HG03039 (cell line): ENCODE measurements around the gene CYLC1.

Experiments
- ATAC-seq: cut with Tn5 transposase; IDR thresholded peaks from one replicate; pipeline ENCODE4 v1.9.1; 2021; ENCODE audit warnings: mild to moderate bottlenecking, moderate library complexity; ENCODE audit not compliant: unreplicated experiment

Gene CYLC1, protein sequence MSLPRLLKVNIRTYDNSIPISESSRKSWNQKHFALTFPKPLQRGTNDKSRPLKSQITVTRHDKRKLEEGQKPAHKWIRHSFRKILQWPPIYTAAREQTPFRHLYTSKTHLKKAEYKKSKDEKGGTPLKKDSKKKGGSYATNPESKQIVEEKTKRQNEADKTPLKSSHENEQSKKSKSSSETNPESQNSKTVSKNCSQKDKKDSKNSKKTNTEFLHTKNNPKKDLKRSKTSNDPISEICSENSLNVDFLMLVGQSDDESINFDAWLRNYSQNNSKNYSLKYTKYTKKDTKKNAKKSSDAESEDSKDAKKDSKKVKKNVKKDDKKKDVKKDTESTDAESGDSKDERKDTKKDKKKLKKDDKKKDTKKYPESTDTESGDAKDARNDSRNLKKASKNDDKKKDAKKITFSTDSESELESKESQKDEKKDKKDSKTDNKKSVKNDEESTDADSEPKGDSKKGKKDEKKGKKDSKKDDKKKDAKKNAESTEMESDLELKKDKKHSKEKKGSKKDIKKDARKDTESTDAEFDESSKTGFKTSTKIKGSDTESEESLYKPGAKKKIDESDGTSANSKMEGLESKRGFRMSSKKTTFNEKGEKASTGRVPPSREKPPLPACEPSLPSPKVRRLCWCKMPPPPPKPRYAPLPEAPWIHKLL

GRCh38 chrX:83860846-83861245 lies at the start of gene CYLC1:
Gene CYLC1 (plus strand): TSS chrX:83861146. CDS start chrX:83861183, 37 bp downstream.
- no peak for ATAC-seq

DNA sequence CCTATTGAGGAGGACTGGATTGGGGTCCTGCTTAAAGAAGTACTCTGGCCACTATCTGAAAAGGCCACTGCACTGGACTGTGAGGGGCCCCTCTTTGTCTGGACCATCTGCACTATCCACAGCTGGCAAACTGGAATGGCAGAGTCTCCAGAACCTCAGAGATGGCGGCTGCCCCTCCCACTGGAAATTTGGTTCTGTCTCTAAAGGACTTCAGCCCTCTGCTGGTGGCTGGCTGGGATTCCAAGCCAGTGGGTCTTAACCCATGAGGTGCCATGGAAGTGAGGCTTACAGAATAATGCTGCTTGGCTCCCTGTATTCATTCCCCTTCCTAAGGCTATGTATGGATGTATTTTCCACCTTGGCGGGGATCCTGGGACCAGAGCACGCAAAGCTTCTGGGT lies 41.6 kb upstream of the CYLC1 start:
- ATAC-seq: no peak

GRCh38 chrX:83829874-83830273 lies 31.1 kb upstream of the CYLC1 start:
- peak; percentile 88 for ATAC-seq

DNA sequence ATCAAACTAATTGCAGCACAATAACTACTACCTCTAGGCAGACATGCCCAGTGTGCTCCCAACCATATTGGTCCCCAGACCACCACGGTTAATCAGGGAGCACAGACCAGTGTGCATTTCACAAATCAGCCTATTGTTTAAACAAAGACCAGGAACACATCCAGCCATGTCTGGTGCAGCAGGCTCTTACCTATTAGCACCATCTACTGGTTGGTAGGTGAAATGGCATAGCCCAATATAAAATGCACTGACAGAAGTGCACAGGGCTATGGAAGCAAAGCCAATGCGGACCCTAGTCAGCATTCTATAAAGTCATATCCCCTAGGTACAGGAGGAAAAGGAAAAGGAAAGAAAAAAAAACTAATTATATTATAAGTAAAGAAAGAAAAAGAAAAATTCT lies 15.5 kb upstream of the CYLC1 start:
- peak; percentile 93 for ATAC-seq

DNA sequence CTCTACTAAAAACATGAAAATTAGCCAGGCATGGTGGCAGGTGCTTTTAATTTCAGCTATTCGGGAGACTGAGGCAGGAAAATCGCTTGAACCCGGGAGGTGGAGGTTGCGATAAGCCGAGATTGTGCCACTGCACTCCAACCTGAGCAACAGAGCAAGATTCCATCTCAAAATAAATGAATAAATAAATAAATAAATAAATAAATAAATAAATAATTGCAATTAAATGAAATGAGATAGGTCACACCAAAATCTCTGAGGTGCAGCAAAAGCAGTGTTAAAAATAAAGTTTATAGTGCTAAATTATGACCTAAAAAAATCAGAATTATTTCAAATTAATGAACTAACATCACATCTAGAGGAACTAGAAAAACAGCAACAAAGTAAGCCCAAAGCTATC lies 13.6 kb upstream of the CYLC1 start:
- ATAC-seq: no peak

GRCh38 chrX:83888585-83888984 lies 27.6 kb downstream of the CYLC1 start:
- no peak for ATAC-seq

GRCh38 chrX:83892433-83892832 lies 31.5 kb downstream of the CYLC1 start:
- no peak for ATAC-seq

DNA sequence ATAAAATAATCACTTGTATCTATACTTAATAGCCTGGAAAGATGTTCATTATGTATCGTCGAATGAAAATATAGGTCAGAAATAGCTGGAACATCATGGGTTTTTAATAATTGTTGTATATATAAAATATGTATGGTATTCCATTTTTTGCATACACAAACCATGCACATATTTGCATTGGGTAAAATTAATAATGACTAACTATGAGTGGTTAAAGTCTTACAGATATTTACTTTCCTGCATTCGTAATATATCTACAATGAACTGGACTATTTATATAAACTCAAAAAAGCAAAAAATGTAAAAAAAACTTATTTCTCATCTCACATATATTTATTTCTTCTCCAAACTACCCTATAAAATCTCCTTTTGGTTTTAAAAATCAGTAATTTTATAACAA lies 46.0 kb downstream of the CYLC1 start:
- ATAC-seq: no peak

DNA sequence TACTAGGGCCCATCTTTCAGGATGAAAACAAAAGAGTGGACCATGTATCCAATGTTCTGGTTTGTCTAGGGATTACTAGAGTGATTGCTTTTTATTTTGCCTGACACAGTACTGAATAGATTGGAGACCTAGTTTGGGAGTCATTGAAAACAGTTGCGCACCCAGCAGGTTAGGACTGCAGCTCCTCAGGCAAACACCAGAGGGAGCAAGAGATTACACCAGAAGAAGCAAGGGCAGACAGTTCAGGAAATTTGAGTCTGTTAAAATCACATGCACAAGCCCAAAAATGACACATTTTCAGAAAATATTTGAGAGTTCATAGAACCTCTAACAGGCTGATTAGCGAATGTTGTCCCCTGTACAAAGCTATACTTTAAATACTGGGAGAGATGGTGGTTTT lies 55.6 kb downstream of the CYLC1 start:
- ATAC-seq: no peak

DNA sequence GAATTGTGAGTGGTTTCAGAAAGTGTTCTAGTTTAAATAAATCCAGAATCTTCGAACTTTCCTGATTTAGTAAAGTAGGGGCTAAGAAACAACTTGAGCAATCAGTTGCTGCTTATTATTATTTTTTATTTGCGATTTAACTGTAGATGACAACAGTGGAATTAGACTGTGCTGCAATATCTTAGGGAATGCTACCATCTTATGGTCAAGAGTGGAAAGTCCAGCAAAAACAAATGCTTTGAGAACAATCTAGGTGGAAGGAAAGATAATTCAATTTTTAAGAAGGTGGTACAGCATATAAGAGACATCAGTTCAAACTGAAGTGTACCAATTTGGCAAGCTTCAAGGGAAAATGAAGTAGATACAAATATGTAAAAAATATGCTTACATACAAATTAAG lies 73.3 kb downstream of the CYLC1 start:
- no peak for ATAC-seq
